ENCODE results near the gene CBFA2T2. TPM values are rescaled to one million over a fixed set of nuclear protein-coding genes. Genes with fewer than 3 reads are reported as not detected.

CBFA2T2 gene
- total RNA-seq, 1 donor from 2014 or later, result 58.1 TPM

- Mint-ChIP-seq H3K27me3 (no peaks in the 10 kb centered on the region), H3K4me3 (ENCODE audit: low read depth) (no peak overlapping the region)
Observed at GRCh38 chr20:33553516-33553915, 63.6 kb downstream of the CBFA2T2 start.

DNA sequence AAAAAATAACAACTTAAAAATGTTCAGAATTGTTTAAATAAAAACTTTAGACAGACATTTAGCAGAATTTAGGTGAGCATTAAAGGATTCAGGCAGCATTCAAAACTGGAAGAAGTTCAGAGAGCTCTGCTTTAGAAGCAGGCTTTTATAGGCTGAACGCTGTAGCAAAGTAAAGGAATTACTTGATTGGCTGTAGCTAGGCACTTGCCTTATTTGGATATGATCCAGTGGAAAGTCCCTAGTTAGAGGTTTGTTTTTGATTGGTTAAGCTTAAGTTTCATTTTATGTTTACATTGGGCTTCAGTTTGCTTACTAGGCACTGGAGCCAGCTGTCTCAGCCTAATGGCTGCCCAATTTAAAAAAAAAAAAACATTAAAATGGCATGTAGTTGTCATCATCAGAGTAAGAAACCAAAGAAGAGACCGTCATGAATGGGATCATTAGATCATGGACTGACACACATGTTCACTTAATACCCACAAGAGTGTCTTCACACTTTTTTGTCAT is 65.1 kb downstream of the CBFA2T2 start:
- H3K27me3 Mint-ChIP-seq, result no peaks in the 10 kb centered on the region
- H3K4me3 Mint-ChIP-seq (ENCODE audit: low read depth), result no peak overlapping the region
- H3K36me3 Mint-ChIP-seq (ENCODE audit: insufficient read depth), result peaks cover 28% of the 10 kb centered on the region
- TF ChIP-seq, protein P1, sequence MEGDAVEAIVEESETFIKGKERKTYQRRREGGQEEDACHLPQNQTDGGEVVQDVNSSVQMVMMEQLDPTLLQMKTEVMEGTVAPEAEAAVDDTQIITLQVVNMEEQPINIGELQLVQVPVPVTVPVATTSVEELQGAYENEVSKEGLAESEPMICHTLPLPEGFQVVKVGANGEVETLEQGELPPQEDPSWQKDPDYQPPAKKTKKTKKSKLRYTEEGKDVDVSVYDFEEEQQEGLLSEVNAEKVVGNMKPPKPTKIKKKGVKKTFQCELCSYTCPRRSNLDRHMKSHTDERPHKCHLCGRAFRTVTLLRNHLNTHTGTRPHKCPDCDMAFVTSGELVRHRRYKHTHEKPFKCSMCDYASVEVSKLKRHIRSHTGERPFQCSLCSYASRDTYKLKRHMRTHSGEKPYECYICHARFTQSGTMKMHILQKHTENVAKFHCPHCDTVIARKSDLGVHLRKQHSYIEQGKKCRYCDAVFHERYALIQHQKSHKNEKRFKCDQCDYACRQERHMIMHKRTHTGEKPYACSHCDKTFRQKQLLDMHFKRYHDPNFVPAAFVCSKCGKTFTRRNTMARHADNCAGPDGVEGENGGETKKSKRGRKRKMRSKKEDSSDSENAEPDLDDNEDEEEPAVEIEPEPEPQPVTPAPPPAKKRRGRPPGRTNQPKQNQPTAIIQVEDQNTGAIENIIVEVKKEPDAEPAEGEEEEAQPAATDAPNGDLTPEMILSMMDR (IDR thresholded peaks at IDR 0.05; ENCODE audit: unreplicated experiment), result no peak
- H3K4me1 Mint-ChIP-seq (ENCODE audit: low read depth), result peaks cover 7% of the 10 kb centered on the region
- DNase-seq (ENCODE audit: low spot score, unreplicated experiment), result no peak
- H3K9me3 Mint-ChIP-seq (ENCODE audit: low read depth), result no peaks in the 10 kb centered on the region
- peak overlapping the region; percentile 32 for H3K27ac Mint-ChIP-seq

More at GRCh38 chr20:33553516-33553915, 63.6 kb downstream of the CBFA2T2 start:
- H3K4me1 Mint-ChIP-seq (ENCODE audit: low read depth), result peaks cover 7% of the 10 kb centered on the region
- H3K36me3 Mint-ChIP-seq (ENCODE audit: insufficient read depth), result peaks cover 26% of the 10 kb centered on the region
- TF ChIP-seq, protein P1 (IDR thresholded peaks at IDR 0.05; ENCODE audit: unreplicated experiment), result no peak
- no peak for DNase-seq (ENCODE audit: low spot score, unreplicated experiment)
- no peak overlapping the region for H3K27ac Mint-ChIP-seq
- no peaks in the 10 kb centered on the region for H3K9me3 Mint-ChIP-seq (ENCODE audit: low read depth)

DNA sequence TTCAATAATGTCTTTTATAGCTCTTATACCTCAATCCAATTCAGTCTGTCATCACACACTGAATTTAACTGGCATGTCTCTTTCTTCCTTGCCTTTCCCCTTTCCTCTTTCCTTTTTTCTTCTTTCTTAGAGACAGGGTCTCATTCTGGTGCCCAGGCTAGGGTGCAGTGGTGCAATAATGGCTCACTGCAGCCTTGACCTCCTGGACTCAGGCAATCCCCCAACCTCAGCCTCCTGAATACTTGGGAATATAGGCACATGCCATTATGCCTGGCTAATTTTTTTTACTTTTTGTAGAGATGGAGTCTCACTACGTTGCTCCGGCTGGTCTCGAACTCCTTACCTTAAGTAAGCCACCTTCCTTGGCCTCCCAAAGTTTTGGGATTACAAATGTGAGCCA is 65.9 kb downstream of the CBFA2T2 start:
- DNase-seq (ENCODE audit: low spot score, unreplicated experiment), result no peak
- no peak overlapping the region for H3K27ac Mint-ChIP-seq

GRCh38 chr20:33556246-33556645 is 66.3 kb downstream of the CBFA2T2 start:
- Mint-ChIP-seq H3K27ac (no peak overlapping the region), H3K4me1 (ENCODE audit: low read depth) (peaks cover 7% of the 10 kb centered on the region), H3K9me3 (ENCODE audit: low read depth) (no peaks in the 10 kb centered on the region), H3K4me3 (ENCODE audit: low read depth) (no peak overlapping the region), H3K27me3 (no peaks in the 10 kb centered on the region), H3K36me3 (ENCODE audit: insufficient read depth) (peaks cover 27% of the 10 kb centered on the region)
- TF ChIP-seq, protein P1 (IDR thresholded peaks at IDR 0.05; ENCODE audit: unreplicated experiment), result no peak
- no peak for DNase-seq (ENCODE audit: low spot score, unreplicated experiment)

More for the DNA sequence above, 65.9 kb downstream of the CBFA2T2 start:
- Mint-ChIP-seq H3K4me1 (ENCODE audit: low read depth) (peaks cover 7% of the 10 kb centered on the region), H3K27me3 (no peaks in the 10 kb centered on the region), H3K36me3 (ENCODE audit: insufficient read depth) (peaks cover 28% of the 10 kb centered on the region), H3K9me3 (ENCODE audit: low read depth) (no peaks in the 10 kb centered on the region), H3K4me3 (ENCODE audit: low read depth) (no peak overlapping the region)
- TF ChIP-seq, protein P1 (IDR thresholded peaks at IDR 0.05; ENCODE audit: unreplicated experiment), result no peak

DNA sequence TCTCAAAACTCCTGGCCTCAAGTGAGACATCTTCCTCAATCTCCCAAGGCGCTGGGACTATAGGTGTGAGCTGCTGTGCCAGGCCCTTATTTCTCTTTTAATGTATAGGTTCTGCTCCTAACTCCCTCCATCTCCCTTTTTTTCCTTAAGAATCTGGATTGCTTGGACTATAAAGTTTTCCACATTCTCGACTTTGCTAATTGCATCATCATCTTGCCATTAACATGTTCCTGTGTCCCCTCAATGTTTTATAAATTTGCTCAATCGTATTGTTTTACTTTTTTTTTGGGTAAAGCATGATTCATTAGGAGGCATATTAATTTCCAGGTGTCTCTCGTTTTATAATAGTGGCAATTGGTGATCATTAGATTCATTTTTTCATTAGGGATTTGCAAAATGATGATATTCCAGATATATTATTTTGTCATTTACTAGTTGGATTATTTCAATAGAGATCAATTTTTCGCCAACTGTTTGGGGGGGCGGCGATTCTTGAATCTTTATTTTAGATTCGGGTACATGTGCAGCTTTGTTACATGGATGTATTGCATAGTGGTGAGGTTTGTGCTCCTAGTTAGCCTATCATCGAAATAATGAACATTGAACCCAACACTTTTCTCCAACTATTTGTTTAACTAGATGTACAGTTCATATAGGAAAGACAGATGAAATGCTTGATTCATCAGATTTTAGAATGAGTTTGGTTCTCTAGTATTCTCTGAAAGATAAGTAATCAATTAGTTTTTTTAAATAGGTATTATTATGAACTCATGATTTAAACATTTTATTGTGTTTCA is 68.7 kb downstream of the CBFA2T2 start:
- Mint-ChIP-seq H3K4me1 (ENCODE audit: low read depth) (peaks cover 9% of the 10 kb centered on the region), H3K27me3 (no peaks in the 10 kb centered on the region), H3K36me3 (ENCODE audit: insufficient read depth) (peaks cover 13% of the 10 kb centered on the region), H3K27ac (no peak overlapping the region), H3K4me3 (ENCODE audit: low read depth) (no peak overlapping the region), H3K9me3 (ENCODE audit: low read depth) (no peaks in the 10 kb centered on the region)
- TF ChIP-seq, protein P1 (IDR thresholded peaks at IDR 0.05; ENCODE audit: unreplicated experiment), result no peak
- no peak for DNase-seq (ENCODE audit: low spot score, unreplicated experiment)
